Measurements from ENCODE around the gene PARP16.

DNA sequence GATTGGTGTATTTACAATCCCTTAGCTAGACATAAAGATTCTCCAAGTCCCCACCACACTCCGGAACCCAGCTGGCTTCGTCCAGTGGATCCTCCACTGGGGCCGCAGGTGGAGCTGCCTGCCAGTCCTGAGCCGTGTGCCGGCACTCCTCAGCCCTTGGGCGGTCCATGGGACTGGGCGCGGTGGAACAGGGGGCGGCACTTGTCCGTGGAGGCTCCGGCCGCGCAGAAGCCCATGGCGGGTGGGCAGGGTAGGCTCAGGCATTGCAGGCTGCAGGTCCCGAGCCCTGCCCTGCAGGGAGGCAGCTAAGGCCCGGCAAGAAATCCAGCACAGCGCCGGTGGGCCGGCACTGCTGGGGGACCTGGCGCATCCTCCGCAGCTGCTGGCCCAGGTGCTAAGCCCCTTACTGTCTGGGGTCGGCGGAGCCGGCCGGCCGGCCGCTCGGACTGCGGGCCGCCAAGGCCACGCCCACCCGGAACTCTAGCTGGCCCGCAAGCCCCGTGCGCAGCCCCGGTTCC, 14.3 kb upstream of the PARP16 start:
- no peak for TF ChIP-seq POLR2A (IDR thresholded peaks at IDR 0.05)
- TF ChIP-seq, protein P1, sequence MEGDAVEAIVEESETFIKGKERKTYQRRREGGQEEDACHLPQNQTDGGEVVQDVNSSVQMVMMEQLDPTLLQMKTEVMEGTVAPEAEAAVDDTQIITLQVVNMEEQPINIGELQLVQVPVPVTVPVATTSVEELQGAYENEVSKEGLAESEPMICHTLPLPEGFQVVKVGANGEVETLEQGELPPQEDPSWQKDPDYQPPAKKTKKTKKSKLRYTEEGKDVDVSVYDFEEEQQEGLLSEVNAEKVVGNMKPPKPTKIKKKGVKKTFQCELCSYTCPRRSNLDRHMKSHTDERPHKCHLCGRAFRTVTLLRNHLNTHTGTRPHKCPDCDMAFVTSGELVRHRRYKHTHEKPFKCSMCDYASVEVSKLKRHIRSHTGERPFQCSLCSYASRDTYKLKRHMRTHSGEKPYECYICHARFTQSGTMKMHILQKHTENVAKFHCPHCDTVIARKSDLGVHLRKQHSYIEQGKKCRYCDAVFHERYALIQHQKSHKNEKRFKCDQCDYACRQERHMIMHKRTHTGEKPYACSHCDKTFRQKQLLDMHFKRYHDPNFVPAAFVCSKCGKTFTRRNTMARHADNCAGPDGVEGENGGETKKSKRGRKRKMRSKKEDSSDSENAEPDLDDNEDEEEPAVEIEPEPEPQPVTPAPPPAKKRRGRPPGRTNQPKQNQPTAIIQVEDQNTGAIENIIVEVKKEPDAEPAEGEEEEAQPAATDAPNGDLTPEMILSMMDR (IDR thresholded peaks at IDR 0.05 in 4 of 5, conservative IDR thresholded peaks at IDR 0.05 in 1 of 5), result no peak
